H9 (cell line): ENCODE results near the gene ERC1. TPM values are rescaled to one million over a fixed set of nuclear protein-coding genes. Genes with fewer than 3 reads are reported as not detected.
A peak's percentile ranks its signal among the peaks of the same experiment; 100 is the strongest.

Experiments used
- DNase-seq: peaks from one replicate; pipeline ENCODE4 v3.0.0-alpha.2; 2017
- H2AFZ ChIP-seq: one replicate; pipeline ENCODE4 v1.6.1; 2013; ENCODE audit warnings: mild to moderate bottlenecking, low read length, control low read depth, moderate library complexity
- H2AK5ac ChIP-seq: 2 replicates; pipeline ENCODE4 v1.6.1; 2013; ENCODE audit warnings: low read length, control low read depth, mixed read lengths; ENCODE audit not compliant: insufficient read length
- H2BK120ac ChIP-seq: one replicate; pipeline ENCODE4 v1.6.1; 2013; ENCODE audit warnings: low read depth, mild to moderate bottlenecking, low read length, control low read depth, inconsistent platforms; ENCODE audit not compliant: poor library complexity, severe bottlenecking
- H2BK12ac ChIP-seq: 2 replicates; pipeline ENCODE4 v1.6.1; 2013; ENCODE audit warnings: low read length, control low read depth, mixed read lengths, low read depth; ENCODE audit not compliant: insufficient read length
- H2BK15ac ChIP-seq: 2 replicates; pipeline ENCODE4 v1.6.1; 2013; ENCODE audit warnings: low read depth, low read length, control low read depth
- H2BK20ac ChIP-seq: one replicate; pipeline ENCODE4 v1.6.1; 2013; ENCODE audit warnings: low read depth, mild to moderate bottlenecking, low read length, control low read depth, inconsistent platforms; ENCODE audit not compliant: poor library complexity, severe bottlenecking
- H2BK5ac ChIP-seq: 2 replicates; pipeline ENCODE4 v1.6.1; 2013; ENCODE audit warnings: low read length, control low read depth, mixed read lengths; ENCODE audit not compliant: insufficient read length
- H3K14ac ChIP-seq: 2 replicates; pipeline ENCODE4 v1.6.1; 2013; ENCODE audit warnings: low read length, control low read depth; ENCODE audit not compliant: insufficient read depth
- H3K18ac ChIP-seq: 2 replicates; pipeline ENCODE4 v1.6.1; 2013; ENCODE audit warnings: low read depth, mild to moderate bottlenecking, mixed read lengths, low read length, control low read depth; ENCODE audit not compliant: insufficient read length
- H3K23ac ChIP-seq: 2 replicates; pipeline ENCODE4 v1.6.1; 2013; ENCODE audit warnings: low read length, control low read depth, mixed read lengths, low read depth; ENCODE audit not compliant: insufficient read length
- H3K23me2 ChIP-seq: 2 replicates; pipeline ENCODE4 v1.6.1; 2013; ENCODE audit warnings: low read depth, mild to moderate bottlenecking, mixed read lengths, low read length, control low read depth; ENCODE audit not compliant: insufficient read length, poor library complexity, severe bottlenecking
- H3K27ac ChIP-seq: 2 replicates; pipeline ENCODE4 v1.5.1; 2013; ENCODE audit warnings: low read length, control low read depth, mixed read lengths, low read depth; ENCODE audit not compliant: insufficient read length
- H3K27me3 ChIP-seq: 2 replicates; pipeline ENCODE4 v1.6.1; 2013; ENCODE audit warnings: low read length, control low read depth, inconsistent platforms; ENCODE audit not compliant: insufficient read depth
- H3K4ac ChIP-seq: 2 replicates; pipeline ENCODE4 v1.6.1; 2013; ENCODE audit warnings: low read depth, mild to moderate bottlenecking, control low read depth, inconsistent platforms, low read length, moderate library complexity
- H3K4me1 ChIP-seq: 2 replicates; pipeline ENCODE4 v1.6.1; 2013; ENCODE audit warnings: low read length, control low read depth, inconsistent platforms; ENCODE audit not compliant: insufficient read depth
- H3K4me2 ChIP-seq: 2 replicates; pipeline ENCODE4 v1.6.1; 2013; ENCODE audit warnings: low read length, control low read depth, mixed read lengths; ENCODE audit not compliant: insufficient read length, insufficient read depth
- H3K56ac ChIP-seq: 2 replicates; pipeline ENCODE4 v1.6.1; 2013; ENCODE audit warnings: low read depth, mild to moderate bottlenecking, mixed read lengths, low read length, control low read depth; ENCODE audit not compliant: insufficient read length
- H3K79me1 ChIP-seq: 2 replicates; pipeline ENCODE4 v1.6.1; 2013; ENCODE audit warnings: low read depth, mild to moderate bottlenecking, moderate library complexity, low read length, control low read depth, inconsistent platforms; ENCODE audit not compliant: insufficient read depth, poor library complexity, severe bottlenecking
- H3K79me2 ChIP-seq: 2 replicates; pipeline ENCODE4 v1.6.1; 2013; ENCODE audit warnings: low read length, control low read depth, inconsistent platforms; ENCODE audit not compliant: insufficient read depth
- H3K9ac ChIP-seq: 2 replicates; pipeline ENCODE4 v1.6.1; 2013; ENCODE audit warnings: low read length, control low read depth, mixed read lengths; ENCODE audit not compliant: insufficient read length; ENCODE audit errors: extremely low read depth
- H3K9me3 ChIP-seq: one replicate; pipeline ENCODE4 v1.6.1; 2013; ENCODE audit warnings: low read depth, low read length, inconsistent platforms; ENCODE audit not compliant: control insufficient read depth
- H3T11ph ChIP-seq: one replicate; pipeline ENCODE4 v1.6.1; 2013; ENCODE audit warnings: mild to moderate bottlenecking, low read length, control low read depth, inconsistent platforms
- H4K20me1 ChIP-seq: one replicate; pipeline ENCODE4 v1.6.1; 2013; ENCODE audit not compliant: control insufficient read depth, insufficient read length, insufficient read depth
- H4K5ac ChIP-seq: 2 replicates; pipeline ENCODE4 v1.6.1; 2013; ENCODE audit warnings: low read depth, mild to moderate bottlenecking, mixed read lengths, low read length, control low read depth; ENCODE audit not compliant: insufficient read length
- H4K8ac ChIP-seq: replicated peaks from 2 replicates; pipeline ENCODE4 v1.6.1; 2013; ENCODE audit warnings: low read length, control low read depth, mixed read lengths, low read depth; ENCODE audit not compliant: insufficient read length
- H4K91ac ChIP-seq: 2 replicates; pipeline ENCODE4 v1.6.1; 2013; ENCODE audit warnings: low read depth, mild to moderate bottlenecking, moderate library complexity, mixed read lengths, low read length, control low read depth; ENCODE audit not compliant: insufficient read length
- H3K27ac Mint-ChIP-seq, 3 experiments: 2 replicates in 2 of 3; 3 replicates in 1 of 3; pipeline ENCODE4 v1.8.0; 2020 to 2021; ENCODE audit warnings: mixed read lengths in 3 of 3, mild to moderate bottlenecking in 1 of 3, moderate library complexity in 1 of 3
- H3K27me3 Mint-ChIP-seq: 2 replicates; pipeline ENCODE4 v1.8.0; 2021; ENCODE audit warnings: low read depth, mild to moderate bottlenecking, moderate library complexity, mixed read lengths
- H3K36me3 Mint-ChIP-seq, 3 experiments: 2 replicates in 2 of 3; 3 replicates in 1 of 3; pipeline ENCODE4 v1.8.0; 2020 to 2021; ENCODE audit warnings: low read depth in 3 of 3, mixed read lengths in 3 of 3; ENCODE audit not compliant: insufficient read depth in 1 of 3
- H3K4me1 Mint-ChIP-seq, 2 experiments: 2 replicates each; pipeline ENCODE4 v1.8.0; 2020; ENCODE audit warnings: mixed read lengths in 2 of 2
- H3K4me3 Mint-ChIP-seq, 2 experiments: 2 replicates in 1 of 2; 3 replicates in 1 of 2; pipeline ENCODE4 v1.8.0; 2020 to 2021; ENCODE audit warnings: mild to moderate bottlenecking in 2 of 2, mixed read lengths in 2 of 2, moderate library complexity in 1 of 2
- H3K9me3 Mint-ChIP-seq, 2 experiments: 2 replicates in 1 of 2; 3 replicates in 1 of 2; pipeline ENCODE4 v1.8.0; 2020; ENCODE audit warnings: mild to moderate bottlenecking in 2 of 2, mixed read lengths in 2 of 2, moderate library complexity in 1 of 2
- WGBS: extraction: QIAGEN DNeasy Blood & Tissue Kit; methylation state at CpG from one replicate; pipeline ENCODE4 v1.1.7; 2013; ENCODE audit warnings: missing lambda C conversion rate, low lambda C conversion rate, mixed read lengths; ENCODE audit not compliant: insufficient read length; ENCODE audit errors: extremely low coverage; 5-methylcytosine and 5-hydroxymethylcytosine counted together
- total RNA-seq: library from RNA; stranded (reverse); gene quantifications from 2 replicates; pipeline ENCODE4 v1.2.1, GENCODE V29; 2021
- TF ChIP-seq, protein P1 (sequence below): fragments of 200-600 bp; sonication (generic); conservative IDR thresholded peaks from 3 replicates; pipeline ENCODE4 v1.8.0; 2021; ENCODE audit warnings: antibody characterized with exemption, mild to moderate bottlenecking

Gene ERC1
- total RNA-seq, 1 experiment from 2014 or later, result 51.2 TPM

DNA sequence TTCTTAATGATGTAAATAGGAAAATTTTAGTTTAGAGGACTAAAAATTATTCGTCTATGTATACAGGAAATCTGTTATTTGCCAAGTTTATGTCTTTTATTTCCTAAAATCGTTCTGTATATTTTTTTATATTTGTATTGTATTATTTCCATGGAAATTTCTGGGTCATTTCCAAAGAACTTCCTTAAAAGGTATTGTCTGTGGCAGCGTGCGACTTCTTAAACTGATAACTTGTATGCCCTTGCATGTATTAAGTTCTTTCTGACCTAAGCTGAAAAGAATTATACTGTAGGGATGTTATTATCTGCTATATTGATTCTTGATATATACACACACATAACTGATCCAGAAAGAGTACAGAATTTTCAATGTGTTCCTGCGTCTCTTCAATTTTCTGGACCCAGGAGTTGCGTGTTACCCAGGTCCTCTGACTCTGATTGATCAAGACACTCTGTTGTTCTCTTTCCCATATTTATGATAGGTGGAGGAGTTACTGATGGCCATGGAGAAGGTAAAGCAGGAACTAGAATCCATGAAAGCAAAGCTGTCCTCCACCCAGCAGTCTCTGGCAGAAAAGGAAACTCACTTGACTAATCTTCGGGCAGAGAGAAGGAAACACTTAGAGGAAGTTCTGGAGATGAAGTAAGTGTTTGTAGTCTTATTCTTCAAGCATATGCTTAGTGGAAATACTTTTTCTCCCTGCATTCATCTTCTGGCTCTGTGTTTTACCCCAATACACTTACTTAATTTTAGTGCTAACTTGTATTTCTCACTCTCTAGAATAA, 298.5 kb downstream of the ERC1 start:
- Histone ChIP-seq H3K23me2 (no peaks in the 10 kb centered on the region), H2BK120ac (no peak overlapping the region), H2BK5ac (no peak overlapping the region), H2BK20ac (no peak overlapping the region), H2BK12ac (no peak overlapping the region), H2AFZ (no peak overlapping the region), H4K8ac (no peak overlapping the region), H4K20me1 (no peaks in the 10 kb centered on the region), H4K5ac (no peak overlapping the region), H4K91ac (no peak overlapping the region), H3K56ac (no peak overlapping the region), H3T11ph (no peak overlapping the region), H3K9me3 (no peaks in the 10 kb centered on the region), H3K4me1 (no peaks in the 10 kb centered on the region), H3K79me2 (no peaks in the 10 kb centered on the region), H3K9ac (no peak overlapping the region), H3K14ac (no peak overlapping the region), H3K18ac (no peak overlapping the region), H3K27me3 (no peaks in the 10 kb centered on the region), H3K4ac (no peak overlapping the region), H2BK15ac (no peak overlapping the region), H2AK5ac (no peak overlapping the region), H3K23ac (no peak overlapping the region), H3K4me2 (no peak overlapping the region), H3K27ac (no peak overlapping the region), H3K79me1 (no peaks in the 10 kb centered on the region)
- H3K4me3 Mint-ChIP-seq, result no peak overlapping the region
- H3K27me3 Mint-ChIP-seq, result no peaks in the 10 kb centered on the region
- no CpG with 5 or more reads among the region's 7 CpGs for WGBS
- H3K27ac Mint-ChIP-seq, result 0 out of 7 replicates have a peak overlapping the region, but pooled peaks of 1 of the 3 experiments have one; percentile 24
- H3K4me1 Mint-ChIP-seq, result peaks cover 6% of the 10 kb centered on the region in 2 experiments; a peak in 2 of 4 replicates
- TF ChIP-seq, protein P1, sequence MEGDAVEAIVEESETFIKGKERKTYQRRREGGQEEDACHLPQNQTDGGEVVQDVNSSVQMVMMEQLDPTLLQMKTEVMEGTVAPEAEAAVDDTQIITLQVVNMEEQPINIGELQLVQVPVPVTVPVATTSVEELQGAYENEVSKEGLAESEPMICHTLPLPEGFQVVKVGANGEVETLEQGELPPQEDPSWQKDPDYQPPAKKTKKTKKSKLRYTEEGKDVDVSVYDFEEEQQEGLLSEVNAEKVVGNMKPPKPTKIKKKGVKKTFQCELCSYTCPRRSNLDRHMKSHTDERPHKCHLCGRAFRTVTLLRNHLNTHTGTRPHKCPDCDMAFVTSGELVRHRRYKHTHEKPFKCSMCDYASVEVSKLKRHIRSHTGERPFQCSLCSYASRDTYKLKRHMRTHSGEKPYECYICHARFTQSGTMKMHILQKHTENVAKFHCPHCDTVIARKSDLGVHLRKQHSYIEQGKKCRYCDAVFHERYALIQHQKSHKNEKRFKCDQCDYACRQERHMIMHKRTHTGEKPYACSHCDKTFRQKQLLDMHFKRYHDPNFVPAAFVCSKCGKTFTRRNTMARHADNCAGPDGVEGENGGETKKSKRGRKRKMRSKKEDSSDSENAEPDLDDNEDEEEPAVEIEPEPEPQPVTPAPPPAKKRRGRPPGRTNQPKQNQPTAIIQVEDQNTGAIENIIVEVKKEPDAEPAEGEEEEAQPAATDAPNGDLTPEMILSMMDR, result no peak
- DNase-seq, result no peak
- no peaks in the 10 kb centered on the region for H3K9me3 Mint-ChIP-seq
- H3K36me3 Mint-ChIP-seq, result peaks cover 0 to 7% (median 1%) of the 10 kb centered on the region in 3 experiments; a peak in 6 of 7 replicates
